Umbilical cord (tissue), 2 donors: Measurements from ENCODE around the gene YPEL2. TPM values are rescaled to one million over a fixed set of nuclear protein-coding genes. Genes with fewer than 3 reads are reported as not detected.
"Not testable (repeated sequence)": the region's sequence is repeated elsewhere in the genome, so short reads cannot be mapped to it uniquely, and the experiment has no call there.

Experiments used
- DNase-seq: peaks from one replicate; pipeline ENCODE4 v3.0.0-alpha.2; 2015; ENCODE audit warnings: low spot score
- total RNA-seq: library from RNA; depleted of rRNA; stranded (reverse); fragments of >200 nt; gene quantifications from one replicate; pipeline ENCODE4 v1.2.3, GENCODE V29; 2014; ENCODE audit warnings: low replicate concordance; ENCODE audit not compliant: insufficient read depth

Gene YPEL2
- total RNA-seq, 1 donor from 2014 or later: 54.4 TPM

DNA sequence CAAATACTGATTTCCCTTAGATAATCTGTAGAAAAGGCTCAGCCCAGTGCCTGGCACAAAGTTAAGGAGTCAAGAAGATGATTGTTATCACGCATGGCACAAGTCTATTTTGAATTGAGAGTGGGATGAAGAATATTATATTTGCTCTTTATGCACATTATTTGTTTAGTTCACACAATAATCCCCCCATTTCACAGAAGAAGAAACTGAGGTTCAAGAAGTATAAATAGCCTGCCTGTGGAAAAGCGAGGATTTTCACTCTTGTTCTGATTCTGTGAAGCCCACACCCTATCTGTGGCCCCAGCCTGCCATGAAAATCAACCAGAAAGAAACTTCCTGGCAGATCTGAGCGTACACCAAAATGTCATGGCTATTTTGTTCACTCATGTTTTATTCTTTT lies 73.0 kb downstream of the YPEL2 start:
- DNase-seq: no peak

DNA sequence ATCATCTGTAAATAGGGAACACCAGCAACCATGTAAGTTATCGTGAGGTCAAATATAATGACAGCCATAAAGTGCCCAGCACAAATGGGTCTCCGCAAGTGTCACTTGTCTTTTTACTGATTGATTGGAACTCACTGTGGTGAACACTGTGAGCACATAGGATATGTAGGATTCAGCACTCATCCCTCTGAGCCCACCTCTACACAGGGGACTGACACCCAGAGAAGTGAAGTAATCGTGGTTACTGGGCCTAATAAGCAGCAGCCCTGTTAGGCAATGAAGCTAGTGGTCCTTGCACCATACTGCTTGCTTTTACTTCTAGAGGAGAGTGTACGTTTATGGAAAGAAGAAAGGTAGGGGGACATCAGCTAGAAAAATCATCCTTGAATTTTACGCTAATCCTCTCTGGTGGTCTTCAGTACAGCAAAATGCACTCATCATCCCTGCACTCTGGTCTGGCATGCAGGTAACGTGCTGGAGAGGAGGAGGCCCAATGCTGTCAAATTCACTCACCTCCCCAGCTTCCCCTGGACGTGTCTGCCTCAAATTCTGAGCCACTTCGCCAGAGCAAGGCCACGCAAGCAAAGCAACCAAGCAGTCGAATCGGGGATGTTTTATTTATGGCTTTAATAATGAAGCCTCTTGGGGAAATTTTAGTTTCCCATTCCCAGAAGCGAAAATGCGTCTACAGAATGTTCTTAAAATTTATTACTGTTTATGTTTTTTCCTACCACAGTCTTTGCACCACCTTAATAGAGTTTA lies 74.7 kb downstream of the YPEL2 start:
- no peak for DNase-seq

DNA sequence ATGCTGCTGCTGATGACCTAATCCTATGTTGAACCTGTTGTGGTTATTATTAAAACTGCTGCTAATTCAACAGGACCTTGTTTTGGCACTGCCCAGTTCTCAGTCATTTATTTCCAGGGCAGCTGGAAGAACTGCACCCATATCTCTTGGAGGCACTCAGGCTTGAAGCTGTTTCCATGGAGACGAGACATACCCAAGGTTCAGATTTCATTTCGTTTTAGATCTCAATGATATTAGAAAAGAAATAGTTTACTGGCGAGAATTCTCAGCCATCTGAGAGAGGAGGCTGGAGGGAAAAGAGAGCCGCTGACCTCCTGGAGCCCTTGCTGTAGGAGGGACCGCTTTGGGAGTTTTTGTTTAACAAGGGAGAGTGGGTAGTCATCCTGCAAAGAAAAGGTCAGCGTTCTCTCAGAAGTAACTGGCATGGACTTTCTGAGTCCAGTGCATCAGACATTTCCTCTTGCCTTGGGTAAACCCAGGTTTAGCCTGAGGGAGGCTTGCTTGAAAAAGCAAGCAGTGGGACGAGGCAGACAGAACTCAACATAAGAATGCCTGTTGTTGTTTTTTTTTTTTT lies 75.4 kb downstream of the YPEL2 start:
- DNase-seq: peak; percentile 76

DNA sequence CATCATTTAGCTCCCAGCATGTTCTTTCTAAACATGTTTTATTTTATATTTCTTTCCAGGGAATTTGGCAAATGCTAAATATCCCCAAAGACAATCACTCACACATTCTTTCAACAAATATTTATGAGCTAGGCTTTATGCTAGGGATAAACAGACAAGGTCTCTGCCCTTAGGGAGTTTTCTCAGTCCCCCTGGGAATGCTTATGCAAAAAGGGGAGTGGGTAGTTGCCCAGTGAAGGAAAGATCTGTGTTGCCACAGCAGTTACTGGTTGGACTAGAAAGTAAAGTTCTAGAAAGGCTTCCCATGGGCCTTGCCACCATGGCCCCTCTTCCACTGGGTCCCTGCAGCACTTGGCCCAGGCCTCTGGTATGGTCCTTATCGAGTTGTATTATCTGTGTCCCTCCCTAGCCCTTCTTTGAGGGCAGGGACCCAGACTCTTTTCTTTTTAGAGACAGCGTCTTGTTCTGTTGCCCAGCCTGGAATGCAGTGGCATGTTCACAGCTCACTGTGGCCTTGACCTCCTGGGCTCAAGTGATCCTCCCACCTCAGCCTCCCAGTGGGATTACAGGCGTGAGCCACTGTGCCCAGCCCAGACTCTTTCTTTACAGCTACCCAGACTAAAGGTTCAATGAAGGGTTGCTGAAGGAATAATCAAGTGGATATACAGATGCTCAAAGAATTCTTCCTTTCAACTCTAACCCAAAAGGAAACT lies 78.0 kb downstream of the YPEL2 start:
- no peak for DNase-seq

DNA sequence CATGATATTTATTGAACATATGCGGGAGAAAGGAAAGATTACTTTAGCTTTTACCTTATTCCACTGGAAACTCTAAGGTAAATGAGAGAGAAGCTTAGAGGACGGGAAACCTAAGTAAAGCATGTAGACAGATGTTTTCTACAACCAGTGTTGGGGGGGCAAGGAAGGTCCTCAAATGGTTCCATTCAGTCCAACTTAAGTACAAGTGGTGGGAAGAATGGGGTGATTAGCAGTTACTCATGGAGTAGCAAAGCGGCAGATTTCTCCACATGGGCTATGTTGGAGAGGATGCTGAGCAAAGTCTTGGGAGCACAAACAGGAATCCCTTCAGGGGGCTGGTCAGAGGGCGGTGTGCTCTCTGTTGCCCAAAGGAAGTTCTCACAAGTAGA lies 78.6 kb downstream of the YPEL2 start:
- DNase-seq: no peak

DNA sequence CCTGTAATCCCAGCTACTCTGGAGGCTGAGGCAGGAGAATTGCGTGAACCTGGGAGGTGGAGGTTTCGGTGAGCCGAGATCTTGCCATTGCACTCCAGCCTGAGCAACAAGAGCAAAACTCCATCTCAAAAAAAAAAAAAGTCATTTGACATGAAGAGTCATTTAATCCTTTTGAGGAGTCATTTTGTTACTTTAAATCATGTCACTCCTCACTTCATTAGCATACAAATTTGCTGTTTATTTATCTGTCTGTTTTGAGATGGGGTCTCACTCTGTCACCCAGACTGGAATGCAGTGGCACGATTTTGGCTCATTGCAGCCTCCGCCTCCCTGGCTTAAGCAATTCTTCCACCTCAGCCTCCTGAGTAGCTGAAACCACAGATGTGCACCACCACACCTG lies 81.0 kb downstream of the YPEL2 start:
- not testable (repeated sequence) for DNase-seq

DNA sequence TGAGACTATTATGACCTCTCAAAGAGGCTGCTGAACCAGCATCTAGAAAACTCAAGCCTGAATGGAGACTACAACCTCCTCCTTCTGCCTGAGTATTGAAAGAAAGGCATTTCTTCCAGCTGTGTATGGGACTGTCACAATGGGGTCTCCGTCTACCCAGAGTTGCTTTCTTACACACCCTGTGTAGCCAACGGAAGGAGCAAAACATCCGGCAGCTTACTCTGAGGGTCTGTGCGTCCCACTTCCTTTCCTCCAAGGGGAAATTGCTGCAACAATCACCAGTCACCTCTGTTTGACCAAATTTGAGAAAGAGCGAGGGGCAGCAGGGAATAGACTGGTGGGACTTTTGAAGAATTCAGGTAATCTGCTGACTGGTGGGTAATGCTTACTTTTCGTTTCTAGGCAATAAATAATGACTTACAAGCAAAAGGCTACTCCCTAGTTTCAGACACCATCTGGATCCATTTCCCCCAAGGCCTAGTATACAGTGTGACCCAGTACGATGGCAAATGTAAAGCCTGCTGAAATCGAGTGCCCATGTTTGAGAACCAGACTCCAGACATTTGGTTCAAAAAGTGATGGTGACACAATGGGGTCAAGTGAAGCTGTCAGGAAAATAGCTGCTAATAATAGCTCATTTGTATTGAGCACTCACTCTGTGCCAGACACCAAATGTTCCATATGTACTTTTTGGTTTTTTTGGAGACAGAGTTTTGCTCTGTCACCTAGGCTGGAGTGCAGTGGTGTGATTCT lies 81.7 kb downstream of the YPEL2 start:
- DNase-seq: no peak

DNA sequence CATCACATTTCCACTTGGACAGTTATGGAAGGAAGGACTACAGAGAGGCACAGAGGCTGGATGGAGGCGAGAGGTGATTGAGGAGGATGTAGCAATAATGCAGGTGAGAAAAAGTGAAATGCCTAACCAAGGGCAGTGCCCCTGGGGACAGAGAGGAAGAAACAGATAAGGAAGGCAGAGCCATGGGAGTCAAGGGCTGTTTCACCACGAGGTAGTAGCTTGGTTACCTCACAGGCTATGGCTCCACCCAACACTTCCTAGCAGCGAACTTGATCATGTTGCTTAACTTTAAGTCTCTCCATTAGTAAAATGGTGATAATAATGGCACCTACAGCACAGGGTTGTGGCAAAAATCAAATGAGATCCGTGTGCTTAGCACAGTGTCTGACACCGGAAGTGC lies 83.9 kb downstream of the YPEL2 start:
- DNase-seq: no peak

DNA sequence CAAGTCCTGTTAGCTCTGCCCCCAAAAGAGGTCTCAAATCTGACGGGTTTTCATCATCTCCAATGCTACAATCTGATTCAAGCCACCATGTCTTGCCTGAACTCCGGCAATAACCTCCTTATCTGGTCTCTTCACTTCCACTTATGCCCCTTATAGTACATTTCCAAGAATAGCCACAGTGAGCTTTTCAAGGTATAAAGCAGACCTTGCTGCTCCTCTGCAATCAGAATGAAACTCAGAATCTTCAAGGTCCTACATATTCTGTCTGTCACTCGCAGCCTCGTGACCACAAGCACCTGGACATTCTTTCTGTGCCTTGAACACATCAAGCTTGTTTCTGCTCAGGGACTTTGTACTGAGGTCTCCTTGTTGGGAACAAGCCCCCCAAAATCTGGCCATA lies 84.7 kb downstream of the YPEL2 start:
- no peak for DNase-seq

DNA sequence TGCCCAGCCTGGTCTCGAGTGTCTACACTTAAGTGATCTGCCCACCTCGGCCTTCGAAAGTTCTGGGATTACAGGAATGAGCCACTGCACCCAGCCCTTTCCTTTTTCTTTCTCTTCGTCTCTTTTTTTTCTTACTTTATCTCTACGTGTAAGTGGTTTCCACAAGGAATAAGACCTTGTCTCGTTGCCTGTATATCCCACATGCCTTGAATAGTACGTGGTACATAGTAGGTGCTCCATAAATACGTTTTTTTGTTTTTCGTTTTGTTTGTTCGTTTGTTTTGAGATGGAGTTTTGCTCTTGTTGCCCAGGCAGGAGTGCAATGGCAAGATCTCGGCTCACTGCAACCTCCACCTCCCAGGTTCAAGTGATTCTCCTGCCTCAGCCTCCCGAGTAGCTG lies 86.0 kb downstream of the YPEL2 start:
- no peak for DNase-seq

DNA sequence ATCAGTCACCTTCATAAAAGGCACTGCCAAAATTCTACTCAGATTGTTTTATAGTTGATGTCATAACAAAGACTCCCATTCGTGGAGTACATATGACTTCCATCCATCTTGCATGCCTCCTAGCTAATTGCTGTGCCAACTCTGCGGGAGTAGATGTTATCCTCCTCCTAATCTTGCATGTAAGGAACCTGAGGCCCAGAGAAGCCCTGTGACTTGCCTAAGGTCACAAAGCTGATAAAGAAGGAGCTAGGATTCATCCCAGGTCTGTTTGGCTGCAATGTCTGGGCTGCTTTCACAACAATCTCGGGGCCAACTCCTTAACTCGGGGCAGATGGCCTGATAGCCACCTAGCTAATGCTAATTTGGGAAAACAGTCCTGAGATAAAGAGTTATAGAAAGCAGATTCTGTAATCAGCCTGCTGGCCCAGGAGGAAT lies 87.3 kb downstream of the YPEL2 start:
- no peak for DNase-seq

DNA sequence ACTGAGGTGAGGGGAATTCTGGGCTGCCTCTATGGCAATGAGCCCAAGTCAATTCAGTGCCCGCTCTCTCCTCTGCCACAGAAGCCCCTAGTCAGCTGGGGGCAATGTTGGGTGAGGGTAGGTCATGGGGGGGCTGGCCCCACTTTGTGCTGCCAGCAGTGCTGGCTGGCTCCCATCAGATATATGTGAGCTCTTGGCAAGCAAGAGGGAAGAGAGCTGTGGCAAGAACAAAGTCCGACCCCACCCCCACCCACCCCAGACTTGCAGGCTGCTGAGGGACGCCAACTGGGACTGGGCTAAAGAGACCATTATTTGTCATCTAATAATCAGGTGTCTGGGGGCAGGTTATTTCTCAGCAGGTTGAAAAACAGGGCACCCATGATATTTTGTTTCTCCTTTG lies 89.4 kb downstream of the YPEL2 start:
- no peak for DNase-seq

DNA sequence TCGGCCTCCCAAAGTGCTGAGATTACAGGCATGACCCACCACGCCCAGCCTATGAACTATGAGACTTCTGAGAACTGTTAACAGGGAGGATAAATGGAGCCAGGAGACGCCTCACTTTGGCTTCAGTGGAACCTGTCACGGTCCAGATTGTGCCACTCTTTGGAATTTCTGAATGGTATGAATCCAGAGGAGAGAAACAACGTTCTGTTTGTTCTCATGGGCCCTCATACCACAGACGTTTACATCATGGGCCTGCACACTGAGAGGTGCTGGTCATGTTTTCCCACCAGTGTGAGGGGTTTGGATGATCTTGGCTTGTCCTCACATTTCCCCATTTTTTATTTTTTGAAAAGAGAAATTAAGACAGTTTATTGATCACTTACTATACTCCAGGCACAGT lies 90.3 kb downstream of the YPEL2 start:
- DNase-seq: no peak

DNA sequence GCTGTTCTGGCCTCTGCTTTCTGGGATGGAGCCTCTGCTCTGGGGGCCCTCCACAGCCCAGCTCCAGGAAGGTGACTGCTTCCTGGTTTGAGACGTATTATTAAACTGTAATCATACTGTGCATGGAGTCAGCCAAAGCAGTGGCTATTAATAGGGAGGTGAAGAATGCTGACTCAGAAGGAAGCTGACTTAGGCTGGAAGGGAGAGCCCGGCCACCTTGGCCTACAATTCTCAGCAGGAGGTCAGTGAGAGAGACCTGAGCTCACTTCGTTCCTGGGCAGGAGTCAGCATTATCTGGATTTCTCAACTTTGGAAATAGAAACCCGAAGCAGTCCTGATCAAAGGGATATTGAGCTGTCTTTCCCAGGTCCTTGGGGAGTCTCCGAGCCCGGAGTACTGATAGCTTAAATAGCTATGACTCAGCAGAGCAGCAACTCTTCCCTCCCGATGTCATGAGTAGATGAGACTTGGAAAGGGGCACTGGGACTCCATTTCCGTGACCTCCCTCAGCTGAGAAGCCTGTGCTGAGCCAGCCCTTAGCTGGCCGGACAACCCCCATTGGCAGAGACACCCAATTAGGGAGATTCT lies 91.8 kb downstream of the YPEL2 start:
- peak; percentile 38 for DNase-seq

DNA sequence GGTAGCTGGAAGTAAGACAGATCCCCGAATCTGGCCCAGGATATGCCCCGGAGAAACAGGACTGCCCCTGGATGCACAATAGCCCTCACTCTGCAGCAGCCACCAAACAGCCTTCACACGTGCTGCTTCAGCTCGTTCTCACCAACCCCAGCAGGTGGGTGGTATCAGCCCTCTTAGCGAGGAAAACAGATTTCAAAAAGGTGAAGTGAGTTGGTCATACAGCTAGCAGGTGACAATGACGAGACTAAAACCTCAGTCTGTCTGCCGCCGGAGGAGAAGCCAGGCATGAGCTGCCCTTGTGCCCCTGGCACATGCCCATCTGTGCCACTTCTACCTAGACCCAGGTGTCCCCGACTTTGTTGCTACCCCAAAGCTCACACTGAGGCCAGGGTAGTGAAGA lies 92.4 kb downstream of the YPEL2 start:
- no peak for DNase-seq

DNA sequence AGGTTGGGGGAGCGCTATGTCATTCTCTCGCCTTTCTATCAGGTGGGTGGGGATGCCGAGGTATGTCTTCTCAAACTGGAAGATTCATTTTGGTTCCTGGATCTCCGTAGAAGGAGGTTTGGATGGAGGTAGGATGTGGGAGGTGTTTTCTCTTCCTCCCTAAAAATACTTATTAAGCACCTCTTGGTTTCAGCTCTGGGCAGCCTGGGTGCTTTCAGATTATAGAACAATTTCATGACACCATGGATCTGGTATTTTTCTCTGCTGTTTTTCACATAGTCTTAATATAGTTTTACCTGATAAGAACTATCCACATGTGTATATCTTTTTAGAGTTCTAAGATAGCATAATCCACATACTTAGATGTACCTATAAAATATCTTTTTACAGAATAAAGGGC lies 92.9 kb downstream of the YPEL2 start:
- peak; percentile 51 for DNase-seq

DNA sequence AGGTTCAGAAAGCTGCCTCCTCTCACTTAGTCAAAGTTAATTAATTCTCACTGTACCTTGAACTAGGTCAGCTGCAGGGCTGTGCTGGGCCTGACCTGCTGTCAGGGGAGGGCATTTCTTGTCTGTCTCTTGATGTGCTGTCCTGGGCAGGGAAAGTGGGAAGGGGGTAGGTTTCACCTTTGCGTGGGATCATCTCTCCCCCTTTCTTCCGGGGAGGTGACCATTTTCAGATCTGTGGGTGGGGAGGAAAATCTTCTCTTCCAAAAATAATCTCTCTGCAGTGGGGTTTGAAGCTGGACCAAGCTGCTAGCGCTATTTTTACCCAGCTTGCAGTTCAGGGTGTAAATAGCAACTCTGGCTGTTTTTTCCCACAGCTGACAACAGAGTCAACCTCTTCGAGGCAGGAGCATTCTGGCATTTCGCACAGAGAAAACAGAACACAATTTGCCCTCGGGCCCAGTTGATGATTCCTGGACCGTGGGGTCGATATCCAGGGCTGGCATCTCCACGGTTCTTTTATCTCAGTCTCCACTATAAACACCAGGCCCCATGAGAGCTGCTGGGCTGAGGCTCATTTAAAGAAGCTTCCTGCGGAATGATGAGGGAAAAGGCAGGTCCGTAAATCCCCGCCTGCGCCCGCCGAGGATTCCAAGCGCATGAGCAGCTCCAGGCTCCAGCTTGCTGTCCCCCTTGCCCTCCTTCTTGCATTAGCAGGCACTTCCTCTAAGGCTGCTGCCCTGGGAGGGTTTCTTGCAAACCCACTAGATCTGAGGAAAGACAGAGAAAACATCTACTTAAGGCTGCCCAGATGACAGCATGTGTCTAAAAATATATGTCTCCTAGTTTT lies 93.9 kb downstream of the YPEL2 start:
- DNase-seq: peak; percentile 93

DNA sequence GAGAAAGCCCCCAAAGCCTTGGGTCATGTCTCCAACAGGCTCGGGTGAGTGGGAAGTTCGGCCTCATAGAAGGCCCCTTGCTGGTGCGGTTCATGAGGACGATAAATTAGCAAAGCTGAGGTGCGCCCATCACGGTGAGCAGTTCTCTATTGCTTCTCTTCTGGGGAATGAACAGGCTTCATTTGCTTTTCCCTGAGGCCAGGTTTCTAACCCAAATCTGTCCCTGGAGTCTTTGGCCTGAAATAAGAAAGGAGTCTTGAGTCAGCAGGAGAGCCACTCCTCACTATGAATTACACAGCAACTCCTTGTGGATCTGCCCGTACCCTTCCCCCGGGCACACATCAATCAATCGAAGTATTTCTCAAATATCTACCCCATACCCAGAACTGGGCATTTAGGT lies 94.6 kb downstream of the YPEL2 start:
- no peak for DNase-seq

DNA sequence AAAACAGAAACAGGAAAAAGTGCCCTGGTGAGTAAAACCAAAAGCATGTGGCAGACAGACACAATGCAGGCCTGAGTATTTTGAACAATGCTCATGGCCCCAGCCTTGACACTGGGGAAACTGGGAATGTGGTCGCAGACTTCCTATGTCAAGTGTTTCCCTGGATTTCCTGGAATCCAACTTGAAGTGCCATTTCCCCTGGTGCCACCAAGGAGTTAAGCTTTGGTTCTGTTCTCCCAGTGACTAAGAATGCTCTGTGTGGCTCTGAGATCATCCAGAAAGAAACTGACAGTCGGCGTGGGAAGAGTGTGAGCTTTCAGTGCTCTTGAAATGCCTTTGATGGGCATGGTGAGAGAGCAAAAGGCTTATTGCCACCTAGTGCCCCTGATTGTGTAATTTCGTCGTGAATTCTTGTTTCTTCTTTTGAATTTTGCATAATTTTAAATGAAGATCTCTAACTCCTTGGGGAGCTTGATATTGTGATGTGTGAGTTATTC lies 96.0 kb downstream of the YPEL2 start:
- peak; percentile 78 for DNase-seq

DNA sequence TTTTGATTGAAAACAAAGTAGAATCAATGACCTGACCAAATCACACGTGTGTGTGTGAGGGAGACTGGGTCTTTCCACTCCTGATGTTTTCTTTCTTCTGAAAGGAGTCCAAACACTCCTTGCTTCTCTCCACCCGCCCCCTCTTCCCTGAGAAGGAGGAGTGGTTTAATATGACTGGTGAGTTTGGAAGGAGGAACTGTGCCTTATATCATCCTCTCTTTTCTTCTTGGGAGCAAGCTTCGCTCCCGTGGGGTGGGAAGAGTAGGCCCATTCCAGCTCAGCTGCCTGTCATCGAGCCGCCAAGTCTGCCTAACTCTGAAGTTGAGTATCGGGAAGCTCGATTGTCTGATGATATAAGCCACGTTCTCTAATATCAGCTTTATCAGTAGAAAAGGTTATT lies 96.5 kb downstream of the YPEL2 start:
- peak; percentile 73 for DNase-seq
